Lung (tissue), 12 donors: ENCODE results near the gene C11orf91. TPM values are rescaled to one million over a fixed set of nuclear protein-coding genes. Genes with fewer than 3 reads are reported as not detected.
"Not testable (repeated sequence)": the region's sequence is repeated elsewhere in the genome, so short reads cannot be mapped to it uniquely, and the experiment has no call there.

ENCODE experiments used
- ATAC-seq: fragments of 200-7000 bp; cut with Tn5 transposase; one replicate; pipeline ENCODE4 v1.9.1; 2020; ENCODE audit warnings: moderate number of reproducible peaks; ENCODE audit not compliant: insufficient read depth, low FRiP score
- DNase-seq, 3 donors: peaks; one replicate each; pipeline ENCODE4 v3.0.0-alpha.2; 2013 to 2017
- H3K27ac ChIP-seq, 2 donors: one replicate each; pipeline ENCODE4 v1.5.1; 2013; ENCODE audit warnings: mild to moderate bottlenecking in 2 of 2, moderate library complexity in 2 of 2, control low read depth in 1 of 2, inconsistent platforms in 1 of 2, low read depth in 1 of 2, low read length in 1 of 2
- H3K27me3 ChIP-seq, 3 donors: one replicate each; pipeline ENCODE4 v1.5.1; 2013; ENCODE audit warnings: low read length in 2 of 3; ENCODE audit not compliant: control insufficient read depth in 3 of 3, insufficient read depth in 3 of 3
- H3K36me3 ChIP-seq, 4 donors: one replicate each; pipeline ENCODE4 v1.5.1; 2013; ENCODE audit warnings: low read length in 4 of 4, mild to moderate bottlenecking in 1 of 4, moderate library complexity in 1 of 4; ENCODE audit not compliant: control insufficient read depth in 4 of 4, insufficient read depth in 4 of 4
- H3K4me1 ChIP-seq, 5 donors: one replicate each; pipeline ENCODE4 v1.5.1; 2013; ENCODE audit warnings: low read length in 5 of 5, mild to moderate bottlenecking in 2 of 5, moderate library complexity in 1 of 5; ENCODE audit not compliant: control insufficient read depth in 5 of 5, insufficient read depth in 5 of 5
- H3K4me3 ChIP-seq: one replicate; pipeline ENCODE4 v1.5.1; 2013; ENCODE audit warnings: mild to moderate bottlenecking, control low read depth, moderate library complexity
- H3K9ac ChIP-seq, 2 donors: one replicate each; pipeline ENCODE4 v1.5.1; 2013; ENCODE audit warnings: low read length in 2 of 2, control low read depth in 1 of 2; ENCODE audit not compliant: insufficient read depth in 1 of 2
- H3K9me3 ChIP-seq, 4 donors: one replicate each; pipeline ENCODE4 v1.5.1; 2013; ENCODE audit warnings: low read length in 3 of 4, mild to moderate bottlenecking in 1 of 4, moderate library complexity in 1 of 4; ENCODE audit not compliant: control insufficient read depth in 4 of 4, insufficient read depth in 3 of 4
- WGBS, 2 donors: extraction: QIAGEN DNeasy Blood & Tissue Kit; methylation state at CpG; one replicate each; pipeline ENCODE4 v1.1.7; 2013; 5-methylcytosine and 5-hydroxymethylcytosine counted together
- polyA plus RNA-seq, 2 donors: library from polyadenylated mRNA; stranded (reverse); fragments of 200-250 nt; gene quantifications; one replicate each; pipeline ENCODE4 v1.2.1, GENCODE V29; 2013
- total RNA-seq, 2 donors: library from RNA; depleted of rRNA in 1 of 2; stranded (reverse); fragments of >200 nt in 1 of 2; gene quantifications; one replicate each; pipeline ENCODE4 v1.2.1, GENCODE V29; 2014 to 2021
- TF ChIP-seq, protein P1 (sequence below): IDR thresholded peaks from 2 replicates; pipeline ENCODE4 v1.5.1; 2012; ENCODE audit warnings: mild to moderate bottlenecking; ENCODE audit errors: control extremely low read depth, extremely low read depth
- donor health status: control.
- donor health status: control.
- donor health status: Bipolar disorder and iron deficiency.
- donor health status: healthy.
- donor health status: DM: yes; HTN: yes; CAD: no.

The C11orf91 gene
- total and polyA plus RNA-seq, 4 donors: 0.58 to 3.6 TPM; not detected in 2

DNA sequence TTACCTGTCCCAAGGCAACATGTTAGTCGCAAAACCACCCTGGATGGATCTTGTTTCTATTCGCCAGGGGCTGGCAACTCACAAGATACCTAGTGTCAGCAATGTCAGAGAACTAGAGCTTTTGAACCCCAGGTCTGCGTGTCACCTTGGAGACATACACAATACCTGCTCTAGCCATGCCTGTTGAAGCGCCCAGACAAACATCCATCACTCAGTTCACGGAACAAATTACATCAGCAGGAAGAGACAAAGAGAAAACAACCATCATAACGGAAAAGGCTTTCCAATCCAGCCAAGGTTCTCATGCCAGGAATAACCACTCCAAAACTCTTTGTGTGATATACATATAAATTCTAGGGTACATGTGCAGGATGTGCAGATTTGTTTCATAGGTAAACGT, 33.4 kb upstream of the C11orf91 start:
- no peak overlapping the region for H3K9ac ChIP-seq
- H3K4me1 ChIP-seq: peaks cover 10 to 45% (median 25%) of the 10 kb centered on the region in 5 donors
- DNase-seq (peak in 1 of 3 donors; percentile 39), ATAC-seq (no peak)
- 52 to 69% methylated on average over 7 of the region's 7 CpGs for WGBS, 2 donors
- TF ChIP-seq, protein P1, sequence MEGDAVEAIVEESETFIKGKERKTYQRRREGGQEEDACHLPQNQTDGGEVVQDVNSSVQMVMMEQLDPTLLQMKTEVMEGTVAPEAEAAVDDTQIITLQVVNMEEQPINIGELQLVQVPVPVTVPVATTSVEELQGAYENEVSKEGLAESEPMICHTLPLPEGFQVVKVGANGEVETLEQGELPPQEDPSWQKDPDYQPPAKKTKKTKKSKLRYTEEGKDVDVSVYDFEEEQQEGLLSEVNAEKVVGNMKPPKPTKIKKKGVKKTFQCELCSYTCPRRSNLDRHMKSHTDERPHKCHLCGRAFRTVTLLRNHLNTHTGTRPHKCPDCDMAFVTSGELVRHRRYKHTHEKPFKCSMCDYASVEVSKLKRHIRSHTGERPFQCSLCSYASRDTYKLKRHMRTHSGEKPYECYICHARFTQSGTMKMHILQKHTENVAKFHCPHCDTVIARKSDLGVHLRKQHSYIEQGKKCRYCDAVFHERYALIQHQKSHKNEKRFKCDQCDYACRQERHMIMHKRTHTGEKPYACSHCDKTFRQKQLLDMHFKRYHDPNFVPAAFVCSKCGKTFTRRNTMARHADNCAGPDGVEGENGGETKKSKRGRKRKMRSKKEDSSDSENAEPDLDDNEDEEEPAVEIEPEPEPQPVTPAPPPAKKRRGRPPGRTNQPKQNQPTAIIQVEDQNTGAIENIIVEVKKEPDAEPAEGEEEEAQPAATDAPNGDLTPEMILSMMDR: no peak
- H3K27me3 ChIP-seq: no peaks in the 10 kb centered on the region
- peak overlapping the region; percentile 95 for H3K4me3 ChIP-seq
- no peaks in the 10 kb centered on the region for H3K9me3 ChIP-seq
- H3K27ac ChIP-seq: peak overlapping the region; percentile 88 to 97
- H3K36me3 ChIP-seq: peaks cover 0 to 8% (median 3%) of the 10 kb centered on the region in 4 donors

DNA sequence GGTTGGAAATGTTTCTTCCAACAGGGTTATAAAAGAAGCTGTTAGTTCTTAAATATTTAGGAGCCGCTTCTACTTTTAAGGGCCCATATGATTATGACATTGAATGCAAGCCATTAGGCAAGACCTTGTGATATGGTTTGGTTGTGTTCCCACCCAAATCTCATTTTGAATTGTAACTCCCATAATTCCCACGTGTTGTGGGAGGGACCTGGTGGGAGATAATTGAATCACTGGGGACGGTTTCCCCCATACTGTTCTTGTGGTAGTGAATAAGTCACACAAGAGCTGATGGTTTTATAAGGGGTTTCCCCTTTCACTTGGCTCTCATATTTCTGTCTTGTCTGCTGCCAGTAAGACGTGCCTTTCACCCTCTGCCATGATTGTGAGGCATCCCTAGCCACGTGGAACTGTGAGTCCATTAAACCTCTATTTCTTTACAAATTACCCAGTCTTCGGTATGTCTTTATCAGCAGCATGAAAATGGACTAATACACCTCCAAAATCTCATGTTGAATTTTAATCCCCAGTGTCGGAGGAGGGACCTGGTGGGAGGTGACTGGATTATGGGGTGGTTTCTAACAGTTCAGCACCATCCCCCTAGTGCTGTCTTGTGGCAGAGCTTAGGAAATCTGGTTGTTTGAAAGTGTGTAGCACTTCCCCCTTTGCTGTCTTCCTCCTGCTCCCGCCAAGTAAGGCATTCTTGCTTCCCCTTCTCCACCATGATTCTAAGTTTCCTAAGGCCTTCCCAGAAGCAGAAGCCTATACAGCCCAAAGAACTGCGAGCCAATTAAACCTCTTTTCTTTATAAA, 31.3 kb upstream of the C11orf91 start:
- peak overlapping the region; percentile 39 for H3K4me3 ChIP-seq
- peaks cover 0 to 8% (median 3%) of the 10 kb centered on the region in 4 donors for H3K36me3 ChIP-seq
- DNase-seq (no peak), ATAC-seq (no peak)
- peaks cover 6 to 32% (median 16%) of the 10 kb centered on the region in 5 donors for H3K4me1 ChIP-seq
- no peaks in the 10 kb centered on the region for H3K27me3 ChIP-seq
- WGBS, 2 donors: 42 to 53% methylated on average over 9 of the region's 9 CpGs
- H3K9ac ChIP-seq: no peak overlapping the region
- TF ChIP-seq, protein P1: no peak
- no peaks in the 10 kb centered on the region for H3K9me3 ChIP-seq
- H3K27ac ChIP-seq: peak overlapping the region in 1 of 2 donors; percentile 37

DNA sequence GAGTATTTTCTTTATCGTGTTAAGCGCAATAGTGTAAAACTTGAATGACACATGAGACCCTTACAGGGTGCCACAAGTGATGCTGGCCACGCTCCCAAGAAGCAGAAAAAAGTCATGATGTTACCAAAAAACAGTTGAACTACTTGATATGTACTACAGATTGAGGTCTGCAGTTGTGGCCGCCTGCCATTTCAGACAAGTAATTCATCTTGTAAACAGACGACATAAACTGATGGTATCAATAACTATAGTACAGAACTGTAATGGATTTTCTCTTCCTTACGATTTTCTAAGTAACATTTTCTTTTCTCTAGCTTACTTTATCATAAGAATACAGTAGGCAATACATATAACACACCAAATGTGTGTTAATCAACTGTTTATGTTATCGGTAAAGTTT, 30.1 kb upstream of the C11orf91 start:
- H3K9ac ChIP-seq: peak overlapping the region in 1 of 2 donors; percentile 9
- H3K4me3 ChIP-seq: no peak overlapping the region
- no peaks in the 10 kb centered on the region for H3K9me3 ChIP-seq
- no peaks in the 10 kb centered on the region for H3K27me3 ChIP-seq
- H3K27ac ChIP-seq: no peak overlapping the region
- peaks cover 4 to 28% (median 13%) of the 10 kb centered on the region in 5 donors for H3K4me1 ChIP-seq
- ATAC-seq: no peak
- peaks cover 0 to 8% (median 3%) of the 10 kb centered on the region in 4 donors for H3K36me3 ChIP-seq
- no peak for DNase-seq
- TF ChIP-seq, protein P1: no peak
- WGBS, 2 donors: 57 to 79% methylated on average over 7 of the region's 7 CpGs

DNA sequence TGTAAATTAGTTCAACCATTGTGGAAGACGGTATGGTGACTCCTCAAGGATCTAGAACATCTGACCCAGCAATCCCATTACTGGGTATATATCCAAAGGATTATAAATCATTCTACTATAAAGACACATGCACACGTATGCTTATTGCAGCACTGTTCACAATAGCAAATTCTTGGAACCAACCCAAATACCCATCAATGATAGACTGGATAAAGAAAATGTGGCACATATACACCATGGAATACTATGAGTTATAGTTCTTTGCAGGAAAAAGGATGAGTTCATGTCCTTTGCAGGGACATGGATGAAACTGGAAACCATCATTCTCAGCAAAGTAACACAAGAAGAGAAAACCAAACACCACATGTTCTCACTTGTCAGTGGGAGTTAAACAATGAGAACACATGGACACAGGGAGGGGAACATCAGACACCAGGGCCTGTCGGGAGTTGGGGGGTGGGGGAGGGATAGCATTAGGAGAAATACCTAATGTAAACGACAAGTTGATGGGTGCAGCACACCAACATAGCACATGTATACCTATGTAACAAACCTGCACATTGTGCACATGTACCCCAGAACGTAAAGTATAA, 28.5 kb upstream of the C11orf91 start:
- not testable (repeated sequence) for DNase-seq, H3K36me3 ChIP-seq, H3K9me3 ChIP-seq, ATAC-seq, H3K27me3 ChIP-seq, H3K4me3 ChIP-seq, H3K27ac ChIP-seq, H3K9ac ChIP-seq
- WGBS, 2 donors: 72 to 77% methylated on average over 5 of the region's 5 CpGs
- peaks cover 5 to 31% (median 17%) of the 10 kb centered on the region in 5 donors for H3K4me1 ChIP-seq

DNA sequence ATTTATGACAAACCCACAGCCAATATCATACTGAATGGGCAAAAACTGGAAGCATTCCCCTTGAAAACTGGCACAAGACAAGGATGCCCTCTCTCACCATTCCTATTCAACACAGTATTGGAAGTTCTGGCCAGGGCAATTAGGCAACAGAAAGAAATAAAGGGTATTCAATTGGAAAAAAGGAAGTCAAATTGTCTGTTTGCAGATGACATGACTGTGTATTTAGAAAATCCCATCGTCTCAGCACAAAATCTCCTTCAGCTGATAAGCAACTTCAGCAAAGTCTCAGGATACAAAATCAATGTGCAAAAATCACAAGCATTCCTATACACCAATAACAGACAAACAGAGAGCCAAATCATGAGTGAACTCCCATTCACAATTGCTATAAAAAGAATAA, 26.9 kb upstream of the C11orf91 start:
- H3K4me1 ChIP-seq: peaks cover 7 to 36% (median 23%) of the 10 kb centered on the region in 5 donors
- H3K27ac ChIP-seq, ATAC-seq, DNase-seq, H3K4me3 ChIP-seq, H3K9me3 ChIP-seq, H3K27me3 ChIP-seq, H3K9ac ChIP-seq, H3K36me3 ChIP-seq: not testable (repeated sequence)
- 17 to 26% methylated on average over 1 of the region's 1 CpG for whole genome bisulfite sequencing, 2 donors
